ENCODE measurements around the gene DNAJC24. TPM values are rescaled to one million over a fixed set of nuclear protein-coding genes. Genes with fewer than 3 reads are reported as not detected.

DNAJC24 gene
- polyA plus RNA-seq, 1 donor from 2014 or later: 12.2 TPM

Other genes starting within 250 kb of the DNAJC24 start
- not detected for gene DCDC1, start 121 bp upstream of the DNAJC24 start, polyA plus RNA-seq
- gene IMMP1L, start 139.8 kb downstream of the DNAJC24 start, polyA plus RNA-seq: 40.0 TPM
- 15.3 TPM for gene ELP4, start 139.9 kb downstream of the DNAJC24 start, polyA plus RNA-seq

All from IgD-negative memory B cell (primary cell).